NCI-H2196 treated with DMSO at 0.1 percent for 48 hours (cell line): ENCODE measurements around the gene CREB5.

Experiments used
- DNase-seq: peaks from one replicate; lab custom pipeline; 2025; ENCODE audit not compliant: unreplicated experiment; lab: John Stamatoyannopoulos, UW

Gene CREB5

GRCh38 chr7:28731092-28731658 is 318.9 kb downstream of the CREB5 start:
- DNase-seq, result no peak

GRCh38 chr7:28732071-28732869 is 320.0 kb downstream of the CREB5 start:
- DNase-seq, result no peak

GRCh38 chr7:28733035-28733434 is 320.7 kb downstream of the CREB5 start:
- no peak for DNase-seq

GRCh38 chr7:28738412-28738811 is 326.1 kb downstream of the CREB5 start:
- DNase-seq, result no peak

- no peak for DNase-seq
These were observed 326.8 kb downstream of the CREB5 start for GRCh38 chr7:28739128-28739527.

GRCh38 chr7:28739826-28740225 is 327.5 kb downstream of the CREB5 start:
- DNase-seq, result no peak

- DNase-seq, result no peak
These were observed 332.6 kb downstream of the CREB5 start for GRCh38 chr7:28744951-28745350.

- DNase-seq, result no peak
These were observed 333.0 kb downstream of the CREB5 start for GRCh38 chr7:28745351-28745750.

GRCh38 chr7:28747404-28747803 is 335.1 kb downstream of the CREB5 start:
- no peak for DNase-seq

- DNase-seq, result no peak
These were observed 335.5 kb downstream of the CREB5 start for GRCh38 chr7:28747854-28748253.

GRCh38 chr7:28748346-28748745 is 336.0 kb downstream of the CREB5 start:
- no peak for DNase-seq

GRCh38 chr7:28748933-28749584 is 336.7 kb downstream of the CREB5 start:
- DNase-seq, result no peak

- DNase-seq, result no peak
These were observed 337.3 kb downstream of the CREB5 start for GRCh38 chr7:28749638-28750037.

GRCh38 chr7:28750981-28751380 is 338.7 kb downstream of the CREB5 start:
- no peak for DNase-seq

- DNase-seq, result no peak
These were observed 341.3 kb downstream of the CREB5 start for GRCh38 chr7:28753613-28754012.

GRCh38 chr7:28754027-28754426 is 341.7 kb downstream of the CREB5 start:
- no peak for DNase-seq

- DNase-seq, result no peak
These were observed 342.1 kb downstream of the CREB5 start for GRCh38 chr7:28754447-28754846.

- no peak for DNase-seq
These were observed 342.9 kb downstream of the CREB5 start for GRCh38 chr7:28755255-28755654.

- DNase-seq, result no peak
These were observed 345.9 kb downstream of the CREB5 start for GRCh38 chr7:28758186-28758585.

GRCh38 chr7:28759475-28759971 is 347.2 kb downstream of the CREB5 start:
- no peak for DNase-seq

- no peak for DNase-seq
These were observed 349.2 kb downstream of the CREB5 start for GRCh38 chr7:28761505-28761904.

GRCh38 chr7:28762651-28763050 is 350.3 kb downstream of the CREB5 start:
- DNase-seq, result no peak
